ENCODE measurements around the gene DRG1.
"Not testable (repeated sequence)": the region's sequence is repeated elsewhere in the genome, so short reads cannot be mapped to it uniquely, and the experiment has no call there.

The DRG1 gene, protein sequence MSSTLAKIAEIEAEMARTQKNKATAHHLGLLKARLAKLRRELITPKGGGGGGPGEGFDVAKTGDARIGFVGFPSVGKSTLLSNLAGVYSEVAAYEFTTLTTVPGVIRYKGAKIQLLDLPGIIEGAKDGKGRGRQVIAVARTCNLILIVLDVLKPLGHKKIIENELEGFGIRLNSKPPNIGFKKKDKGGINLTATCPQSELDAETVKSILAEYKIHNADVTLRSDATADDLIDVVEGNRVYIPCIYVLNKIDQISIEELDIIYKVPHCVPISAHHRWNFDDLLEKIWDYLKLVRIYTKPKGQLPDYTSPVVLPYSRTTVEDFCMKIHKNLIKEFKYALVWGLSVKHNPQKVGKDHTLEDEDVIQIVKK

DNA sequence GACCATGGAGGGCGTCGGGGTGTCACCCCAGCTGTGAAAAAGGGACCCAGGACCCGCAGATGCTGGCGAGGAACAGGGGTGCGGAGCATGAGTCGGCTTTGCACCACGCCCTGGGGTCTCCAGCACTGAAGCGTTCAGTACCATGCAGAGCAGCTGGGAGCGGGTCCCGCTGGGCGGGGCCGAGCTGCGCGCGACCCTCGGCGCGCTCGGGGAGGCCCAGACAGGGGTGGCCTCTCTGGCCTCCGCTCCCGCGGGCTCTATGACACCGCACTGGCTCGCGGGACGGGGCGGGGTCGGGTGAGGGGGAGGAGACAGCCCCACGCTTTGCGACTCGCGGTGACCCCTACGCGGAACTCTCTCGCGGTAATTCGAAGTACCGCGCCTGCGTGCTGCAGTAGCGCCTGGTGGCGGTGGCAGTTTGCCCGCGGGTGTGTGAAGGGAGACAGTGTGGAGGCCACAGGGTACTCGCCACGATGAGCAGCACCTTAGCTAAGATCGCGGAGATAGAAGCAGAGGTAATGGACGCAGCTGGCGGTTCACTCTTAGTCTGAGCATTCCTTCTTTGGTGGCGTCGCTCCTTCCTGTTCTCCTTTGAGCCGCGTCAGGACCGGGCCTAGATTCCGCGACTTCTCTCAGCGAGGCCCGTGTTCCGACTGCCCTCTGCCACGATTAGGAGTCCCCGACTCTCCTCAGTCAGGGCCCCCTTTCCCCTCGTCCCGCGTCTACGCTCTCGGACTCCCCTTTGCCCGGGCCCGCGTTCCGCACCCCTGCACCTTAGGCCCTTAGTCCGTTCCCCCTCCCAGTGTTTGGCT is at the start of gene DRG1:
TSS of gene DRG1 (plus strand) at position 394 of the 812 bp plus-strand sequence. CDS start at position 474, 80 bp downstream.
- DNase-seq = peak; percentile 92

DNA sequence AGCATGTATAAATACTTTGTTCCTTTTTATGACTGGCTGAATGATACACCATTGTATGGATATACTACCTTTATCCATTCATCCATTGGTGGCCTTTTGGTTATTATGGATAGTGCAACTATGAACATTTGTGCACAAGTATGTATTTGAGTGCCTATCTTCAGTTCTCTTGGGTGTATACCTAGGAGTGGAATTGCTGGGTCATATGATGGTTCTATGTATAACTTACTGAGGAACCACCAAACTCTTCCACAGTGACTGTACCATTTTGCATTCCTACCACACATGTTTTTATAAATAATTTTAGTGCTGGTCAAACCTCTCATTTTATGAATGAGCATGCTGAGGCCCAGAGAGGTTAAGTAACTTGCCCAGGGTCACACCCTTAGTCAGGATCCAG is 49.4 kb upstream of the DRG1 start:
- DNase-seq = no peak

GRCh38 chr22:31350410-31350863 is 49.0 kb upstream of the DRG1 start:
- no peak for DNase-seq

DNA sequence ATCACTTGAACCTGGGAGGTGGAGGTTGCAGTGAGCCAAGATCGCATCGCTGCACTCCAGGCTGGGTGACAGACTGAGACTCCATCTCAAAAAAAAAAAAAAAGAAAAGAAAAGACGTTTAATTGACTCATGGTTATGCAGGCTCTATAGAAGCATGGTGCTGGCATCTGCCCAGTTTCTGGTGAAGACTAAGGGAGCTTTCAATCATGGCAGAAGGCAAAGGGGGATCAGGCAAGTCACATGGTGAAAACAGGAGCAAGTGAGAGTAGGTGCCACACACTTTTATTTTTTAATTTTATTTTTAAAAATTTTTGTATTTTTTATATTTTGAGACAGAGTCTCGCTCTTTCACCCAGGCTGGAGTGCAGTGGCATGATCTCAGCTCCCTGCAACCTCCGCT is 44.9 kb upstream of the DRG1 start:
- DNase-seq = no peak

DNA sequence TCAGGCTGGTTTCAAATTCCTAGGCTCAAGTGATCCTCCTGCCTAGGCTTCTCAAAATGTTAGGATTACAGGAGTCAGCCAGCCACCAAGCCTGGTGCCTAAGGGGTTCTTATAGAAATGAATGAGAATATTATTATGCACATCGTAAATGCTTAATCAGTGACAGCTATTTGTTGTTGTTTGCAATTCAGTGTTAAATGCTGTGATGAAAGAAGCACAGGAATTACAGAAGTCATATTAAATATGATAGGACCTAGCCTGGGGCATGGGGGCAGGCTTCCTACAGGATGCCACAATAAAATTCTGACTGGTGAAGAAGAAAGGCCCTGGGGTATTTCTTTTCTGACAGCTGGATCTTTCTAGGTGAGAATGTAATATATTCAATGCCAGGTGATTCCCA is 39.4 kb upstream of the DRG1 start:
- no peak for DNase-seq

GRCh38 chr22:31361743-31362142 is 37.7 kb upstream of the DRG1 start:
- no peak for DNase-seq

DNA sequence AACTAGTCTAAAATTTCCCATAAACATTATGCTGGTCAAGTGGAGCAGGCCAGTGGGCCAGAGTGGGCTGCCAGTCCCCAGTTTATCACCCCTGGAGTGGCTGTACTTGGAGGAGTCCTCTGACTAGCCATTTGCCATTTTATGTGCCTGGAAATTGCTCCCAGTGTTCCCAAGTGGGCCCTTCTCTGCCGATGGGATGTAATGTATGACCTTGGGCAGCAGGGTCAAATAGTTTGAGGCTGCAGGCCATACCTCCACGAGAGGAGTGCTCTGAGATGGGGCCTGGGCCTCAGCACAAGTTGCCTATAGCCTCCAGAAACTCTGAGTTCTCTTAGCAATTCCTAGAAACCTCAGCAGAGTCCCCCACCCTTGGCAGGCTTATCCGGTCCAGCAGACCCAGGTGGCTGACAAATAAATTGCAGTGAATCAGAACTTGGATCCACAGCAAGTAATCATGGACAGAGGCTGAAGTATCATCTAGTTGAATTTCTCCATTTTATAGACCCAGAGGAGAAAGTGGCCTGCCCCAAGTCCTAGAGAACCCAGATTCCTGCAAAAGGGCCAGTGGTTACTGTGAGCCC is 35.4 kb upstream of the DRG1 start:
- DNase-seq = no peak

DNA sequence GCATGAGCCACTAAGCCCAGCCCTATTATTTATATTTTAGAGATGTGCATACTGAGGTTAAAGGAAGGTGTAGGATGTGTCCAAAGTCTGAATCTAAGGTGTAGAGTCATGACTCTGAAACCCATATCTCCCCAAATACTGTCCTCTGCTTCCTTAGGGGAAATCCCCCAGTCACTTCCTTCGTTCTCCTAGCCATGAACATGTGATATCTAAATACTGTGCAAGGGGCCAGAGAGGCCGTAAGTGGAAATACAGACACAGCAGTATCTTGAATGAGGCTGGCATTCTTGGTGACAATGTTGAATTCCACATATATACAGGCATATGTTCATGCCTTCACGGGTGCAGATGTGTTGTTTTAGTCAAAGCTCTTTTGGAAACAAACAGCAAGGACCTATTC is 32.0 kb upstream of the DRG1 start:
- DNase-seq = no peak

GRCh38 chr22:31377612-31378011 is 21.8 kb upstream of the DRG1 start:
- no peak for DNase-seq

GRCh38 chr22:31378123-31378522 is 21.3 kb upstream of the DRG1 start:
- no peak for DNase-seq

- DNase-seq = not testable (repeated sequence)
These were observed 20.8 kb upstream of the DRG1 start for GRCh38 chr22:31378651-31379050.

DNA sequence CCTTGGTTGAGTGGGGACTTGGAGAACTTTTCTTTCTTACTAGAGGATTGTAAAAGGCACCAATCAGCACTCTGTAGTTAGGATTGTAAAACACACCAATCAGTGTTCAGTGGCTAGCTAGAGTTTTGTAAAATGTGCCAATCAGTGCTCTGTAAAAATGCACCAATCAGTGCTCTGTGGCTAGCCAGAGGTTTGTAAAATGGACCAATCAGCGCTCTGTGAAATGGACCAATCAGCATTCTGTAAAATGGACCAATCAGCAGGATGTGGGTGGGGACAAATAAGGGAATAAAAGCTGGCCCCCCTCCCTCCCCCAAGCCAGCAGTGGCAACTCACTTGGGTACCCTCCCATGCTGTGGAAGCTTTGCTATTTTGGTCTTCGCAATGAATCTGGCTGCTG is 5.5 kb upstream of the DRG1 start:
- DNase-seq = no peak

GRCh38 chr22:31394326-31394725 is 5.1 kb upstream of the DRG1 start:
- no peak for DNase-seq

DNA sequence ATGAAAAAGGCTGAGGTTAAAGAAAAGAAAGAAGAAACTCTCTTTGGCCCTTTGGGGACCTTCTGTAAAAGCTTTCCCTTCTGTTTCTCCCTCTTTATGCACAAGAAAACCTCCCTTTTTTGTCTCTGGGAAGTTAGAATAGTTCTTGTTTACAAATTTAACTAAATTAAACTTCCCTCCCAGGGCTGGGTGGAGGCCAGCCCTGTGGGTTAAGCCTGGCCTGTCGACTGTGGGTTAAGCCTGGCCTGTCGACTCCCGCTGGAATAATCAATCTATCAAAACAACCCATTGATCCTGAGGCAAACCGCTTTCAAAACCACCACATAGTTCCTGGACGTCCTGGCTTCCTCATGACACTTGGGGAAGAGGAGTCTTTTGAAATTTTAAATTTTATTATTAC is 1.2 kb upstream of the DRG1 start:
- DNase-seq = no peak

DNA sequence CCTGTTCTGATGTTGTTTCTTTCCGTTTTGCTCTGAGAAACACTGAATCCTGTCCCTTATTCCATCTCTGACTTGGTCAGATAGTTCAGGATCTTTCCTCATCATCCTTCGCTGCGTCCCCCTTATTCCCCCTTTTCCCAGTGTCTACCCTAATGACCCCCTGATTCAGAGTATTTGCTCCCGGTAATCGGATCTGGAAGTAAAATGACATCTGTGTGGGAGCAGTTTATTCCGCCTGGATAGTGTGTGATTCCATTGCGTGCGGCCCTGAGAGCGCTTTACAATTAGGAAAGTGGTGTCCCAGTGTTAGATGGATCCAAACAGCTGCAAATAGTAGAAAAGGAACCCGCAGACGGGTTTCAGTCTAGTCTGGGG is 606 bp downstream of the DRG1 start:
- DNase-seq = no peak

GRCh38 chr22:31402350-31402749 is 2.9 kb downstream of the DRG1 start:
- not testable (repeated sequence) for DNase-seq

GRCh38 chr22:31425331-31426050 is 26.1 kb downstream of the DRG1 start:
- DNase-seq = no peak

GRCh38 chr22:31431950-31432349 is 32.5 kb downstream of the DRG1 start:
- DNase-seq = no peak

DNA sequence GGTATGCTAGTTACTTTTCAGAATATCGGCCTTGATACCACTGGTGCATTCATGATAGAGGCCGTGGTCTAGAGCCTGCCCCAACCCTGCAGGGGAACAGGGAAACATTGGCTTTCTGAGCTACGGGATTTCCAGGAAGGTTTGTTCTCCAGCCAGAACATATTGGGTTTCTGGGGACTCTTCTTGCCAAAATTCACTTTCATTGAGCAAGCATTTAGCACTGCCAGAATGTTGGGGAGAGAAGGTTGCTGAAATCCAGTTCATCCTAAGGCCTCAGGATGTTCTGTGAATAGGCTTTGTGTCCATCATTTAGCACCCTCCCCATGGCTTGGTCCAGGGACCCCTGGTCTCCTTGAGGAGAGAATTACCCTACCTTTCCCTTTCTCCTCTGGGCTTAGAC is 36.7 kb downstream of the DRG1 start:
- no peak for DNase-seq

DNA sequence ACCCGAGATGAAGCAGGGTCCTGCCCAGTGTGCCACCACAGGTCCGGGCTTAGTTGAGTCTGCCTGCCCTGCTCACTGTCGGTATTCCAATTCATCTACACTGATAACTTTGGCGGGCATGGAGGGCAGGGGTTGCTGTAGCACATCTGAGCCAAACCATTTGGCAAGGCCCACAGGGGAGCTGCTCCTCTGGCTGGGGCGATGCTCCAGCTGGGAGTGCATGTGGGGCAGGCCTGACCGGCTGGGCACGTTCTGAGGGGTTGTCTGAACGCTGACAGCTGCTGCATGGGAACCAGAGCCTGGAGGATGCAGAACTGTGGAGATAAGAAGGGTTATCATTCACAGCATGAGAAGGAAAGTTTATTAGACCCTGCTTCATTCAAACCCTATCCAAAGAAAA is 40.4 kb downstream of the DRG1 start:
- no peak for DNase-seq

GRCh38 chr22:31440681-31441080 is 41.3 kb downstream of the DRG1 start:
- no peak for DNase-seq

DNA sequence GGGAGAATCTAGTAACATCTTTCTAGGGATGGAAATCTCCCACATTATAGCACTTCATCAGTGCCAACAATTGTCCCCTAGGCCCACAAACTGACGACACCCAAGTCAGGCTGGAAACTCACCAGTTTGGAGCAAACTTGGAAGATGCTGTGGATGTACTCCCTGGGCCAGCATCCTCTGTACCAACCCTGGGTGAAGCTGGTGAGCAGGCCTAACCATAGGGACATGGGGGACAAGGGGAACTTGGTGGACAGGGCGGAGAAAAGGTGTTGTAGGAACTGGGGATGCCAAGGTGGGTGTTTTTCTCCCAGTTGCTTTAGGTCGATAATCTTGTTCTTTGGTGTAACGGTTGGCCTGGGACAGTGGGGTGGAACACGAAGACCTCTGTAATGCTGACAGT is 42.2 kb downstream of the DRG1 start:
- no peak for DNase-seq

DNA sequence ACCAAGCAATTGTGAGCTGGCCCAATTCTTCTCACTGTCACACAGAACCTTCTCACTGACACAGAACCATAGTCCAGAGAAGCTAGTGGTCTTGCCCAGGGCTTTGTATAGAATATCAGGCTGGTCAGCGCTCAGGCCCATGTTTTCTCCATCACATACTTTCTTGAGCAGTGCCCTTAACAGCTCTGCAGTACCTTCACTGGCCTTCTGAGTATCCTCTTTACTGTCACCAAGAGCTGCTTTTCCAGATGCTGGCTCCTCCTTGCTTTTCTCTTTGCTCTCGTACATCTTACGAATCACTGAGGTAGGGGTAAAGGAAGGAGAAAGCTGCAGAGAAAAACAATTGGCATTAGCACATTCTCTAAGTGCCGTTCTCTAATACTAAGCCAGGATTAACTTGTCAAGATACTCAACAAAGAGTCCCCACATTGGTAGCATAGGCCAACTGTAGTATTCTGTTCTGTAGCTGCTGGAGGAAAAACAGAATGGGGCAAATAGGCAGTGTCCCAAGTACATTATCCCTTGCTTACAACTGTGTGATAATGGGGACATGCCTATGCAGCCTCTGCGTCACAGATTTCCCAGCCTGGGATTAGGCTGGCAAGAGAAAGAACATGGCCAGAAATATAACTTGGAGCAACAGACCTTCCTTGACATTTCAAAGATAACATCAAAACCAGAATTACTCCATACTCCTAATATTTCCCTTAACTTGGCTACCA is 43.5 kb downstream of the DRG1 start:
- no peak for DNase-seq

Measured in KG1 (cell line).